Duodenal mucosa (tissue), 2 donors: ENCODE data around the gene HIC2.
"Not testable (repeated sequence)": the region's sequence is repeated elsewhere in the genome, so short reads cannot be mapped to it uniquely, and the experiment has no call there.

Experiments used
- H3K27ac ChIP-seq: one replicate; pipeline ENCODE4 v1.7.0; 2013; ENCODE audit warnings: low read depth, low read length
- H3K27me3 ChIP-seq, 2 donors: one replicate each; pipeline ENCODE4 v1.7.0; 2013; ENCODE audit warnings: low read length in 2 of 2, control low read depth in 1 of 2; ENCODE audit not compliant: insufficient read depth in 2 of 2, control insufficient read depth in 1 of 2
- H3K36me3 ChIP-seq, 2 donors: one replicate each; pipeline ENCODE4 v1.7.0; 2013; ENCODE audit warnings: low read length in 2 of 2, control low read depth in 1 of 2; ENCODE audit not compliant: insufficient read depth in 2 of 2, control insufficient read depth in 1 of 2
- H3K4me1 ChIP-seq, 2 donors: one replicate each; pipeline ENCODE4 v1.7.0; 2013; ENCODE audit warnings: low read length in 2 of 2, control low read depth in 1 of 2; ENCODE audit not compliant: insufficient read depth in 2 of 2, control insufficient read depth in 1 of 2
- H3K4me3 ChIP-seq, 2 donors: one replicate each; pipeline ENCODE4 v1.7.0; 2013; ENCODE audit warnings: low read length in 2 of 2, low read depth in 1 of 2
- H3K9ac ChIP-seq, 2 donors: one replicate each; pipeline ENCODE4 v1.7.0; 2013; ENCODE audit warnings: low read length in 2 of 2, low read depth in 1 of 2
- H3K9me3 ChIP-seq, 2 donors: one replicate each; pipeline ENCODE4 v1.7.0; 2013; ENCODE audit warnings: low read length in 2 of 2, control low read depth in 1 of 2; ENCODE audit not compliant: control insufficient read depth in 1 of 2

The HIC2 gene

GRCh38 chr22:21450858-21451353, 33.7 kb downstream of the HIC2 start:
- Histone ChIP-seq H3K4me3 (no peak overlapping the region), H3K27ac (no peak overlapping the region), H3K4me1 (no peaks in the 10 kb centered on the region), H3K36me3 (peaks cover 3 to 11% of the 10 kb centered on the region in 2 donors), H3K27me3 (no peaks in the 10 kb centered on the region), H3K9ac (no peak overlapping the region), H3K9me3 (no peaks in the 10 kb centered on the region)

DNA sequence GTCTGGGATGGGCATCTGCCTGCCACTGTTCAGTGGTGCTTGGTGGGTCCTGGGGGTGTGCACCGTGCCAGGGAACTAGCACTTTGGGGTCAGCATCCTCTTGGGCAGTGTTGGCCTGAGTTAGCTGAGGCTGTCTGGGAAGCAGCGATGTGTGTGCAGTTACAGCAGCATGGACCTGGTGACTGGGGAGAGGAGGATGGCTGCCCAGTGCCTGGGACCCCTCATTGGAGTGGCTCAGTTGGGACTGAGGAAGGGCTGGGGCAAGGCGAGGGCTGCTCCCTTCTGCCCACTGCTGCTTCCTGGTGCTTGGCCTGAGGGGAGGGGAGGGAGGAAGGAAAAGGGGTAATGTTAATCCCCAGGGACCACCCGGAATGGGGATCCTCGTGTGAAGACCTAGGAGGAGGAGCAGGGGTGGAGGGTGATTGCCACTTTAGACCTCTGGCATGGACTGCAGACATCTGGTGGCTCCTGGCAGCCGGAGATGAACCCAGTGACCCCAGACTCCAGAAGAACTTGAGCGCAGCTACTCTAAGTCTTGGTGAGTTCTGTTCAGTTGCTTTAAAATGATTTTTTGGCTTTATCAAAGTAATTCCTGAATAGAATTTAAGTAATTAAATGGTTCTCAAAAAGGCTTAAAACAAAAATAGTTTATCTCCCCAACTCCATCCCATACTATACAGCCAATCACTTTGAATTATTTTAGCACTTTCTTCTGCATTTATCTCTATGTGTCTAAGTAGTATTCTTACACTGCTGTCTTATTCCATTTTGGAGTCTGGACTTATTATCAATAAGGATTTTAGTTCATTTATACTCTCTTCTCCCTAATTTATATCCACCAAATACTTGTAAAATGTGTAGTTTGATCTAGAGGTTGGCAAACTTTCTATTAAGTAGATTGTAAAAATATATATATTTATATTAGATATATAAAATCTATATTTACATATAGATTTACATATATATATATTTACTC, 34.7 kb downstream of the HIC2 start:
- Histone ChIP-seq H3K9ac (no peak overlapping the region), H3K27me3 (no peaks in the 10 kb centered on the region), H3K9me3 (no peaks in the 10 kb centered on the region), H3K4me1 (no peaks in the 10 kb centered on the region), H3K36me3 (peaks cover 3% of the 10 kb centered on the region in 2 donors), H3K27ac (no peak overlapping the region), H3K4me3 (no peak overlapping the region)

DNA sequence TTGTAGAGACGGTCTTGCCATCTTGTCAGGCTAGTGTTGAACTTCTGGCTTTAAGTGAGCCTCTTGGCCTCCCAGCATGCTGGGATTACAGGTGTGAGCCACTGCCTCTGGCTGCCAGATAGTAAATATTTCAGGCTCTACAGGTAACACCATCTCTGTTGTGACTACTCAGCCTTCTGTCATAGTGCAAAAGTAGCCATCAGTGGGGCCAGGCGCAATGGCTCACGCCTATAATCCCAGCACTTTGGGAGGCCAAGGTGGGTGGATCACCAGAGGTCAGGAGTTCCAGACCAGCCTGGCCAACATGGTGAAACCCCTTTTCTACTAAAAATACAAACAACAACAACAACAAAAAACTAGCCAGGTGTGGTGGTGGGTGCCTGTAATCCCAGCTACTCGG, 35.5 kb downstream of the HIC2 start:
- not testable (repeated sequence) for H3K36me3 ChIP-seq, H3K4me3 ChIP-seq, H3K27me3 ChIP-seq, H3K9ac ChIP-seq, H3K4me1 ChIP-seq, H3K9me3 ChIP-seq, H3K27ac ChIP-seq

GRCh38 chr22:21454998-21455333, 37.8 kb downstream of the HIC2 start:
- H3K27me3 ChIP-seq, H3K4me3 ChIP-seq, H3K9me3 ChIP-seq, H3K4me1 ChIP-seq, H3K27ac ChIP-seq, H3K36me3 ChIP-seq, H3K9ac ChIP-seq: not testable (repeated sequence)

GRCh38 chr22:21455334-21456089, 38.3 kb downstream of the HIC2 start:
- no peaks in the 10 kb centered on the region for H3K9me3 ChIP-seq

DNA sequence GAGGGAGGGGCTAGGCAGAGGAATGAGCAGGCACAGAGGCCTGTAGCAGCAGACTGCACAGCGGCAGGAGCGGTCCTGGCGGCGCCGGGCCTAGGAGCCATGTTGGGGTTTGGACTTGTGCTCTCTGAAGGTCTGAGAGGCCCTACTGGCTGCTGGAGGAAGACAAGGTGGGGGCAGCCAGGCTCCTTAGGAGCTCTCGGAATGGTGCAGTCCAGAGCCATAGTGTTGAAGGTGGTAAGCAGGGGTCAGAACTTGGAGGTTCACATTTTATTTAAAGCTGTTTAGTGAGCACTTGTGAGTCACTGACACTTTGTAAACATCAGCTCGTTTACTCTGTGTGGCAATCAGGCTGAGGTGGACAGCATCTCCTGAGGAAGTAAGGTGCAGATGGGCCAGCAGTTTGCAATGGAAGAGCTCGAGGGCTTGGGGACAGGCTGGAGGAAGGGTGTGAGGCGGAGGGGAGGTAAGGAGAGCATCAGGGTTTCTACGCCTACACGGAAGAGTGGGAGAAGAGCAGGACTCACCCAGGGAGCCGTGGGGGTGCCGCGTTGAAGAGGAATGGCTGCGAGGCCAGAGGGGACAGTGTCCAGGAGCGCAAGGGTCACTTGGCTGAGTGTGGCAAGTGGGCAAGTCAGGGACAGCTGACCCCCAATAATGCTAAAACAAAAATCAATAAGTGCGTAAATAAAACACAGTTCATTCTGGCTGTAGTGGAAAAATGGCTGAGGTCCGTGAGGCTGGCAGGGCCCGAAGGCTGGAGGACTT, 40.0 kb downstream of the HIC2 start:
- Histone ChIP-seq H3K27ac (no peak overlapping the region), H3K9me3 (no peaks in the 10 kb centered on the region), H3K27me3 (no peaks in the 10 kb centered on the region), H3K4me3 (no peak overlapping the region), H3K36me3 (no peaks in the 10 kb centered on the region), H3K9ac (no peak overlapping the region), H3K4me1 (no peaks in the 10 kb centered on the region)

More at GRCh38 chr22:21455334-21456089, 38.3 kb downstream of the HIC2 start:
- Histone ChIP-seq H3K27ac (no peak overlapping the region), H3K9ac (no peak overlapping the region), H3K36me3 (no peaks in the 10 kb centered on the region), H3K4me1 (no peaks in the 10 kb centered on the region), H3K4me3 (no peak overlapping the region), H3K27me3 (no peaks in the 10 kb centered on the region)

DNA sequence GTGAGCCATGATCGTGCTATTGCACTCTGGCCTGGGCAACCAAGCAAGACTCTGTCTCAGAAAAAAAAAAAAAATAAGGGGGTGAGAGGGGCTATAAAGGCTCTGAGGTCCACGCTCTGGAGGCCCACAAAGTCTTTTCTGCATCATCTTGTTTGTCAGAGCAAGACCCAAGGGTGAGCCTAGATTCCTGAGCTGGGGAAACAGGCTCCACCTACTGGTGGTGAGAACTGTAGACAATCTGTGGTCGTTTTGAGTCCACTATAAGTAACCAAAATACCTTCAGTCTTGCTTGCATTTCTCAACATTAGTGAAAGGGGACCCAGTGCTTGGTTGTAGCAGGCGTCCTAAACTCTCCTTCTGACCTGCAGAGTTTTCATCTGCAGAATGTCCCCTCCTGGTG, 45.5 kb downstream of the HIC2 start:
- H3K27ac ChIP-seq, H3K36me3 ChIP-seq, H3K9me3 ChIP-seq, H3K4me1 ChIP-seq, H3K4me3 ChIP-seq, H3K9ac ChIP-seq, H3K27me3 ChIP-seq: not testable (repeated sequence)

DNA sequence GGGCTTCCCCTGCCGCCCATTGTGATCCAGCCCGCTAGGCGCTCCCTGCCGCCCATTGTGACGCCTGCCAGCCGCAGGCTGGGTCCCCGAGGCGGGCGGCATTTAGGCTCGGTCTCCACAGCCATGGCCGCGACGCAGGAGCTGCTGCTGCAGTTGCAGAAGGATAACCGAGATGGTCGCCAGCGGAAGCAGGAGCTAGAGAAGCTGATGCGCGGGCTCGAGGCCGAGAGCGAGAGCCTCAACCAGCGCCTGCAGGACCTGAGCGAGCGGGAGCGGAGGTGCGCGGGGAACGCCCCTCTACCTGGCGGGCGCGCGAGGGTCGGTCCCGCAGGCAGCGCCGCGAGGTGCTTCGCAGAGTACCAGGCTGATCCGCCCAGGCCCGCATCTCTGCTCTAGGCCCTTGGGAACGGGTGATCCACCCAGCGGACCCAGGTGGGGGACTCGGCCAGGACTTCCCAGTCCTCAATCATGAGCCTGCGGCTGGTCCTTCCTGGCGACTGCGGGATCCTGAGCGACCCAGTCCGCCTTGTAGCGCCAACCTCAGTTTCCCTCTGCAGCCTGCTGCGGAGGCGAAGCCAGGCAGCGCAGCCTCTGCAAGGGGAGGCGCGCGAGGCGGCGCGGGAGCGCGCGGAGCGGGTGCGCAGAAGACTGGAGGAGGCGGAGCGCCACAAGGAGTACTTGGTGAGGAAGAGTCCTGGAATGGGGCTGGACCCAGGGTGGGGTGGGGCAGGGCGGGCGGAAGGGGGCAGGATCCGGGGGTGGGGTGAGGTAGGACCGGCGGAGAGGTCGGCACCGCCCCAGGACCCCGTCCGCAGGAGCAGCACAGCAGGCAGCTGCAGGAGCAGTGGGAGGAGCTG, 50.4 kb downstream of the HIC2 start, which contains the start of gene TMEM191C:
Gene TMEM191C, plus strand, starts transcription at position 51 of the 857 bp plus-strand sequence. Its CDS starts 73 bp downstream, at position 124.
- not testable (repeated sequence) for H3K27me3 ChIP-seq, H3K9ac ChIP-seq, H3K4me3 ChIP-seq, H3K9me3 ChIP-seq, H3K4me1 ChIP-seq, H3K36me3 ChIP-seq
- peak within 1 kb of the TSS; percentile 42 for H3K27ac ChIP-seq
